K562 (cell line): Measurements from ENCODE around the gene DENND6B.

Source experiments
- CTCF ChIP-seq, 3 experiments: IDR thresholded peaks in 2 of 3; conservative IDR thresholded peaks in 1 of 3; 2 replicates each; pipeline ENCODE4 v1.5.1; 2011 to 2012; ENCODE audit warnings: low read length in 3 of 3, mild to moderate bottlenecking in 3 of 3, control low read depth in 2 of 3, improper control_type of control experiment in 1 of 3, inconsistent platforms in 1 of 3, low read depth in 1 of 3, mixed read lengths in 1 of 3, moderate library complexity in 1 of 3; ENCODE audit not compliant: insufficient read depth in 2 of 3
- EP400 ChIP-seq: fragments of 450-650 bp; IDR thresholded peaks from 2 replicates; pipeline ENCODE4 v1.6.1; 2017; ENCODE audit warnings: antibody characterized with exemption, mild to moderate bottlenecking, moderate library complexity
- GTF3C2 ChIP-seq: IDR thresholded peaks from 3 replicates; pipeline ENCODE4 v1.6.1; 2011; ENCODE audit warnings: borderline replicate concordance, mild to moderate bottlenecking, moderate library complexity; ENCODE audit not compliant: insufficient read length; ENCODE audit errors: extremely low read depth
- JUN ChIP-seq, 2 experiments: sonication (generic) in 1 of 2; formaldehyde crosslinking in 1 of 2; IDR thresholded peaks; 2 replicates each; pipeline versions ENCODE4 v1.6.1 to v1.8.0; 2012 to 2022; ENCODE audit warnings: borderline replicate concordance in 2 of 2, mild to moderate bottlenecking in 2 of 2, improper control_type of control experiment in 1 of 2, low read depth in 1 of 2, low read length in 1 of 2, missing genetic modification reagents in 1 of 2
- MYC ChIP-seq, 2 experiments: fragments of 250-450 bp in 1 of 2; sonication (Bioruptor Pico) in 1 of 2; IDR thresholded peaks; 2 replicates each; pipeline versions ENCODE4 v1.5.1 to v1.6.1; 2012 to 2021; ENCODE audit warnings: low read depth in 2 of 2, borderline replicate concordance in 1 of 2, improper control_type of control experiment in 1 of 2, low read length in 1 of 2, mild to moderate bottlenecking in 1 of 2, moderate library complexity in 1 of 2
- SUPT5H ChIP-seq: fragments of 450-650 bp; IDR thresholded peaks from 2 replicates; pipeline ENCODE4 v1.6.1; 2016
- TAF1 ChIP-seq: IDR thresholded peaks from 2 replicates; pipeline ENCODE4 v1.6.1; 2011; ENCODE audit warnings: mild to moderate bottlenecking, low read length, moderate library complexity; ENCODE audit not compliant: insufficient read depth, control insufficient read depth, severe bottlenecking; ENCODE audit errors: extremely low read depth
- ZBTB43 ChIP-seq: sonication (generic); formaldehyde crosslinking; IDR thresholded peaks from 2 replicates; pipeline ENCODE4 v1.8.0; 2023; ENCODE audit warnings: mild to moderate bottlenecking, missing genetic modification reagents
- ZNF274 ChIP-seq: IDR thresholded peaks from 2 replicates; pipeline ENCODE4 v1.6.1; 2011; ENCODE audit warnings: low read depth, mild to moderate bottlenecking, low read length, moderate library complexity, borderline replicate concordance

GRCh38 chr22:50318698-50319411 lies 8.0 kb downstream of the DENND6B start:
- TF ChIP-seq TAF1: peak; percentile 21
- TF ChIP-seq CTCF (IDR thresholded peaks at IDR 0.05 in 2 of 3, conservative IDR thresholded peaks at IDR 0.05 in 1 of 3; ENCODE audit: insufficient read depth in 2 of 3, low read depth in 1 of 3, low read length in 3 of 3): no peak
- no peak; the same call in 1 of the 2 replicates for TF ChIP-seq EP400
- no peak for TF ChIP-seq SUPT5H
- TF ChIP-seq ZBTB43: no peak
- no peak for TF ChIP-seq GTF3C2
- TF ChIP-seq MYC (IDR thresholded peaks at IDR 0.05; ENCODE audit: low read depth, low read length): 0 out of 2 replicates have a peak, but pooled peaks have one; percentile 16
- no peak for TF ChIP-seq MYC (CRISPR knock-in tag; IDR thresholded peaks at IDR 0.05; ENCODE audit: borderline replicate concordance, low read depth)
- no peak for TF ChIP-seq ZNF274
- TF ChIP-seq JUN (IDR thresholded peaks at IDR 0.05; ENCODE audit: borderline replicate concordance, low read depth, low read length): no peak
- no peak for TF ChIP-seq JUN (CRISPR knock-in tag; IDR thresholded peaks at IDR 0.05; ENCODE audit: borderline replicate concordance)
